PC-3 (cell line): ENCODE measurements around the gene CNTFR.

ENCODE experiments used
- CTCF ChIP-seq: fragments of 300-600 bp; sonication (generic); conservative IDR thresholded peaks from 2 replicates; pipeline ENCODE4 v1.5.1; 2017; ENCODE audit warnings: antibody characterized with exemption, low read depth, mild to moderate bottlenecking, low read length
- EZH2 ChIP-seq: fragments of 300-600 bp; sonication (generic); IDR thresholded peaks from one replicate; pipeline ENCODE4 v1.6.1; 2017; ENCODE audit warnings: antibody characterized with exemption, mild to moderate bottlenecking, low read length; ENCODE audit not compliant: unreplicated experiment
- EZH2phosphoT487 ChIP-seq: fragments of 300-600 bp; sonication (generic); IDR thresholded peaks from 2 replicates; pipeline ENCODE4 v1.6.1; 2018; ENCODE audit warnings: mild to moderate bottlenecking, antibody characterized with exemption, low read length, borderline replicate concordance

- no peak for TF ChIP-seq EZH2phosphoT487
- TF ChIP-seq EZH2 = no peak
- TF ChIP-seq CTCF = no peak
Measured at GRCh38 chr9:34601937-34602573, 12.5 kb upstream of the CNTFR start.
